K562 (cell line): ENCODE data around the gene LRRC25. TPM values are rescaled to one million over a fixed set of nuclear protein-coding genes. Genes with fewer than 3 reads are reported as not detected.

Experiments used
- ATF6 ChIP-seq: sonication (generic); formaldehyde crosslinking; IDR thresholded peaks from 2 replicates; pipeline ENCODE4 v1.4.0; 2020; ENCODE audit warnings: mild to moderate bottlenecking, missing genetic modification reagents
- CBFB ChIP-seq: sonication (generic); formaldehyde crosslinking; IDR thresholded peaks from 2 replicates; pipeline ENCODE4 v1.4.0; 2020; ENCODE audit warnings: mild to moderate bottlenecking, missing genetic modification reagents
- HMGN3 ChIP-seq: IDR thresholded peaks from 2 replicates; pipeline ENCODE4 v1.6.1; 2011; ENCODE audit warnings: borderline replicate concordance, low read depth, mild to moderate bottlenecking, mixed read lengths, low read length; ENCODE audit not compliant: insufficient read length; ENCODE audit errors: extremely low read depth
- JUN ChIP-seq, 2 experiments: sonication (generic) in 1 of 2; formaldehyde crosslinking in 1 of 2; IDR thresholded peaks; 2 replicates each; pipeline versions ENCODE4 v1.6.1 to v1.8.0; 2012 to 2022; ENCODE audit warnings: borderline replicate concordance in 2 of 2, mild to moderate bottlenecking in 2 of 2, improper control_type of control experiment in 1 of 2, low read depth in 1 of 2, low read length in 1 of 2, missing genetic modification reagents in 1 of 2
- REST ChIP-seq, 2 experiments: fragments of 450-650 bp; formaldehyde crosslinking in 1 of 2; IDR thresholded peaks; 2 replicates each; pipeline versions ENCODE4 v1.4.0 to v1.6.1; 2014 to 2020; ENCODE audit warnings: mild to moderate bottlenecking in 2 of 2, borderline replicate concordance in 1 of 2, low read depth in 1 of 2
- SMARCB1 ChIP-seq: IDR thresholded peaks from 2 replicates; pipeline ENCODE4 v1.6.1; 2011; ENCODE audit warnings: improper control_type of control experiment, low read depth; ENCODE audit not compliant: insufficient read length
- ZNF639 ChIP-seq, 2 experiments: fragments of 200-800 bp in 1 of 2; sonication (Bioruptor generic) in 1 of 2; sonication (generic) in 1 of 2; formaldehyde crosslinking in 1 of 2; IDR thresholded peaks in 1 of 2; conservative IDR thresholded peaks in 1 of 2; 2 replicates each; pipeline versions ENCODE4 v1.5.0 to v1.6.1; 2016 to 2020; ENCODE audit warnings: missing compliant biosample characterization in 1 of 2, missing genetic modification characterization in 1 of 2, missing genetic modification reagents in 1 of 2
- ZNF707 ChIP-seq: fragments of 250-450 bp; sonication (Bioruptor Pico); conservative IDR thresholded peaks from 2 replicates; pipeline ENCODE4 v1.8.0; 2022; ENCODE audit warnings: inconsistent platforms, mild to moderate bottlenecking, moderate library complexity
- ZNF780A ChIP-seq: fragments of 250-450 bp; sonication (Bioruptor Pico); IDR thresholded peaks from 2 replicates; pipeline ENCODE4 v1.5.0; 2021; ENCODE audit warnings: mild to moderate bottlenecking
- polyA plus RNA-seq, 8 experiments: library from polyadenylated mRNA; depleted of rRNA in 4 of 8; stranded (reverse) in 5 of 8; unstranded in 3 of 8; fragments of >200 nt; fragmentation: Nextera tagmentation in 2 of 8; fragmentation: Illumina TruSeq in 1 of 8; extraction: Ambion mirVana in 2 of 8; extraction: Trizol in 1 of 8; gene quantifications; 2 replicates each; pipeline versions ENCODE4 v1.2.1 to v1.2.3, GENCODE V29; 2011 to 2014; ENCODE audit warnings: inconsistent platforms in 1 of 8, missing spikeins in 1 of 8
- total RNA-seq, 7 experiments: library from RNA; depleted of rRNA in 6 of 7; stranded (reverse); fragments of >200 nt in 6 of 7; fragmentation: Illumina TruSeq in 2 of 7; extraction: Trizol in 2 of 7; gene quantifications; 2 replicates each; pipeline versions ENCODE4 v1.2.1 to v1.2.3, GENCODE V29; 2011 to 2021; ENCODE audit warnings: low replicate concordance in 1 of 7
- TF ChIP-seq, protein P1 (sequence below): sonication (generic); formaldehyde crosslinking; IDR thresholded peaks from 2 replicates; pipeline ENCODE4 v1.8.1; 2023; ENCODE audit warnings: mild to moderate bottlenecking, missing genetic modification reagents

Gene LRRC25
- total and polyA plus RNA-seq, 9 of the 15 experiments (the other 6 are each of a cell fraction or from before 2014, with no cell fraction given) = 0.07 to 0.36 (median 0.10) TPM; not detected in 3

DNA sequence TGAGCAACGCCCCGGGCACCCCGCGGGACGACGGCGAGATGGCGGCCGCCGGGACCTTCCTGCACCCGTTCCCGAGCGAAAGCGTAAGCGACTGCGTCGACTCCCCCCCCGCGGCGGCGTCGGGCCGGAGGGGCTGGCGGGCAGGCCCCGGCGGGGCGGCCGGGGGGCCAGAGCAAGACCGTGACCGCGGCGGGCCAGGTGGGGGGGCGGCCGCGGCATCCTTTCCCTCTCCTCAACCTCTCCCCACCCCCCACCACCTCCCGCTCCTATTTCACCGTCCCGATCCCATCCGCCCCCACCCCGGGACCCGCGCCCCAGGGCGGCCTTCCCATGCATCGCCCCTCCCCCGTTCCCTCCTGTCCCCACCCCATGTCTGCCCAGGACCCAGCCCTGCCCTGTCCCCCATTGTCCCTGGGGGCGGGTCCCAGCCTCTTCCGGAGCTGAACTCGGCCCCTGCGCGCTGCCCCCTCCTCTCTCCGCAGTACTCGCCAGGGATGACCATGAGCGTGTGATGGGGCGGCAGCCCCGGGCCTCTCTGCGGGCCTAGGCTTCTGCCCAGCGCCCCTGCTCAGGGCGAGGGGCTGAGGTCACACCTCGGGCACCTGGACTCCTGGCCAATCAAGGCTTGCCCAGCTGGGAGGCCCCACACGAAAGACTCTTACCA is 36.4 kb upstream of the LRRC25 start (continued):
- TF ChIP-seq ZNF639 (CRISPR knock-in tag; conservative IDR thresholded peaks at IDR 0.05 in 1 of 2, IDR thresholded peaks at IDR 0.05 in 1 of 2) (0 out of 4 replicates have a peak, but pooled peaks of 1 of the 2 experiments have one; percentile 60), ZNF780A (no peak), JUN (IDR thresholded peaks at IDR 0.05; ENCODE audit: borderline replicate concordance, low read depth, low read length) (no peak), JUN (CRISPR knock-in tag; IDR thresholded peaks at IDR 0.05; ENCODE audit: borderline replicate concordance) (no peak), HMGN3 (no peak), REST (IDR thresholded peaks at IDR 0.05; ENCODE audit: borderline replicate concordance) (no peak), REST (CRISPR knock-in tag; IDR thresholded peaks at IDR 0.05; ENCODE audit: low read depth) (peak; percentile 61; the same call in 1 of the 2 replicates), SMARCB1 (no peak), CBFB (CRISPR knock-in tag) (no peak), ZNF707 (no peak), ATF6 (CRISPR knock-in tag) (no peak)
- TF ChIP-seq, protein P1, sequence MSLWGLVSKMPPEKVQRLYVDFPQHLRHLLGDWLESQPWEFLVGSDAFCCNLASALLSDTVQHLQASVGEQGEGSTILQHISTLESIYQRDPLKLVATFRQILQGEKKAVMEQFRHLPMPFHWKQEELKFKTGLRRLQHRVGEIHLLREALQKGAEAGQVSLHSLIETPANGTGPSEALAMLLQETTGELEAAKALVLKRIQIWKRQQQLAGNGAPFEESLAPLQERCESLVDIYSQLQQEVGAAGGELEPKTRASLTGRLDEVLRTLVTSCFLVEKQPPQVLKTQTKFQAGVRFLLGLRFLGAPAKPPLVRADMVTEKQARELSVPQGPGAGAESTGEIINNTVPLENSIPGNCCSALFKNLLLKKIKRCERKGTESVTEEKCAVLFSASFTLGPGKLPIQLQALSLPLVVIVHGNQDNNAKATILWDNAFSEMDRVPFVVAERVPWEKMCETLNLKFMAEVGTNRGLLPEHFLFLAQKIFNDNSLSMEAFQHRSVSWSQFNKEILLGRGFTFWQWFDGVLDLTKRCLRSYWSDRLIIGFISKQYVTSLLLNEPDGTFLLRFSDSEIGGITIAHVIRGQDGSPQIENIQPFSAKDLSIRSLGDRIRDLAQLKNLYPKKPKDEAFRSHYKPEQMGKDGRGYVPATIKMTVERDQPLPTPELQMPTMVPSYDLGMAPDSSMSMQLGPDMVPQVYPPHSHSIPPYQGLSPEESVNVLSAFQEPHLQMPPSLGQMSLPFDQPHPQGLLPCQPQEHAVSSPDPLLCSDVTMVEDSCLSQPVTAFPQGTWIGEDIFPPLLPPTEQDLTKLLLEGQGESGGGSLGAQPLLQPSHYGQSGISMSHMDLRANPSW (CRISPR knock-in tag) = no peak
